Measurements from ENCODE around the gene TTYH1. TPM values are rescaled to one million over a fixed set of nuclear protein-coding genes. Genes with fewer than 3 reads are reported as not detected.
A peak's percentile ranks its signal among the peaks of the same experiment; 100 is the strongest.

Gene TTYH1
- total and polyA plus RNA-seq, 2 of the 8 experiments (the other 6 are each of a cell fraction or from before 2014, with no cell fraction given), result 26.7 to 46.5 TPM

DNA sequence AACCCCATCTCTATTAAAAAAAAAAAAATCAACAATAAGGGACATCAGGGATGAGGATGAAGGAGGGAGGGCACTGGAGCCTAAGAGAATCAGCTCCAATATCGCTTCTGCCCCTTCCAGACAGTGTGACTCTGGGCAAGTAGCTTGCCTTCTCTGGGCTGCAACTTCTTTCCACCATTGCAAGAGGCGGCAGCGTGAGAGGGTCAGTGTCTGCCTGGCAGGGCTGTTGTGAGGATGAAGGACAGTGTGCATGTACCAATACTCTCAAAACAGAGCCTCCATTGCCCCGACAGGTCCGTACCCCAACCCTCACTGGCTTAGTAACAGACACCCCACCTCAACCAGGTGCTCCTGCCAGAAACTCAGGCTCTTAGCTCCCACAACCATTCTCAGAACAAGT lies 18.4 kb downstream of the TTYH1 start:
- Histone ChIP-seq H4K5ac (ENCODE audit: insufficient read length, low read depth, low read length) (no peak overlapping the region), H3K27me3 (replicated peaks in 1 of 4; ENCODE audit: control insufficient read depth in 3 of 4, extremely low read depth in 1 of 4, insufficient read depth in 3 of 4, low read length in 3 of 4) (no peaks in the 10 kb centered on the region; a peak in 2 of 7 replicates), H2BK120ac (replicated peaks; ENCODE audit: low read depth, low read length) (no peak overlapping the region), H2AK5ac (ENCODE audit: low read depth, low read length) (no peak overlapping the region), H4K91ac (replicated peaks; ENCODE audit: insufficient read length, low read length) (no peak overlapping the region), H2BK15ac (ENCODE audit: low read length) (no peak overlapping the region), H2BK20ac (ENCODE audit: low read length) (no peak overlapping the region), H3K27ac (ENCODE audit: low read depth, low read length) (no peak overlapping the region), H3K18ac (ENCODE audit: extremely low read depth, low read length) (no peak overlapping the region), H2BK12ac (ENCODE audit: low read depth, low read length) (peak overlapping the region; percentile 52; the same call in 1 of the 2 replicates), H4K20me1 (replicated peaks in 1 of 2; ENCODE audit: control insufficient read depth in 1 of 2, insufficient read depth in 2 of 2, low read length in 2 of 2) (peaks cover 14 to 18% of the 10 kb centered on the region in 2 experiments), H3K23ac (ENCODE audit: insufficient read length) (no peak overlapping the region), H2AFZ (ENCODE audit: low read length) (no peak overlapping the region), H3K4me2 (ENCODE audit: insufficient read depth in 1 of 2, low read depth in 2 of 2, low read length in 2 of 2) (no peak overlapping the region), H3K56ac (replicated peaks; ENCODE audit: insufficient read length, low read depth, low read length) (no peak overlapping the region), H3K79me1 (ENCODE audit: low read depth, low read length) (peaks cover 3% of the 10 kb centered on the region; the same call in 1 of the 2 replicates), H3K9me3 (ENCODE audit: insufficient read depth in 2 of 2, low read depth in 1 of 2, low read length in 1 of 2) (no peaks in the 10 kb centered on the region), H4K8ac (ENCODE audit: extremely low read depth, insufficient read depth, low read length) (no peak overlapping the region), H3K9ac (replicated peaks in 1 of 4; ENCODE audit: extremely low read depth in 1 of 4, low read depth in 3 of 4, low read length in 3 of 4) (no peak overlapping the region), H3K4ac (replicated peaks; ENCODE audit: insufficient read length, low read depth, low read length) (no peak overlapping the region), H3K14ac (ENCODE audit: insufficient read length) (no peak overlapping the region), H2BK5ac (ENCODE audit: low read depth, low read length) (no peak overlapping the region), H3K4me1 (replicated peaks in 1 of 4; ENCODE audit: control insufficient read depth in 3 of 4, insufficient read depth in 4 of 4, low read length in 3 of 4) (peaks cover 0 to 37% (median 20%) of the 10 kb centered on the region in 4 experiments; a peak in 6 of 7 replicates), H3K4me3 (ENCODE audit: extremely low read depth in 1 of 4, insufficient read depth in 2 of 4, low read depth in 3 of 4, low read length in 4 of 4) (no peak overlapping the region), H3K36me3 (ENCODE audit: control insufficient read depth in 2 of 4, insufficient read depth in 4 of 4, low read length in 3 of 4) (peaks cover 0 to 6% (median 0%) of the 10 kb centered on the region in 4 experiments; a peak in 1 of 8 replicates), H3K23me2 (ENCODE audit: low read depth, low read length) (peaks cover 4% of the 10 kb centered on the region), H3K79me2 (ENCODE audit: control insufficient read depth in 1 of 2, insufficient read depth in 2 of 2, low read length in 2 of 2) (no peaks in the 10 kb centered on the region)
- 92% methylated on average over 5 of the region's 5 CpGs; no CpG with 5 or more reads in 1 of the 2 experiments for WGBS, 2 experiments (ENCODE audit: extremely low coverage in 1 of 2, insufficient coverage in 1 of 2, insufficient read length in 1 of 2, insufficient replicate concordance in 2 of 2, low coverage in 1 of 2, low lambda C conversion rate in 2 of 2, missing lambda C conversion rate in 1 of 2)
- POLR2A ChIA-PET (ENCODE audit: partially characterized antibody), result interaction anchor here (0.9 to 13.5 kb wide), 9 partner anchors 13 to 43 kb away, joined by 3 to 133 read pairs (median 8); partner anchors contain the start of genes LENG8, LENG9 and TTYH1
- CTCF ChIA-PET (ENCODE audit: partially characterized antibody), result interaction anchor here (1.7 to 2.0 kb wide), 2 partner anchors 13 to 42 kb away, joined by 9 to 11 read pairs; no protein-coding TSS in a partner anchor
- FAIRE-seq, result no peak
- DNase-seq (ENCODE audit: low read depth in 1 of 2, low spot score in 2 of 2), result no peak
- TF ChIP-seq SP2 (IDR thresholded peaks at IDR 0.05; ENCODE audit: low read length), result no peak
- TF ChIP-seq RAD21 (IDR thresholded peaks at IDR 0.05 in 1 of 2, conservative IDR thresholded peaks at IDR 0.05 in 1 of 2; ENCODE audit: low read depth in 2 of 2, low read length in 2 of 2), result no peak
- TF ChIP-seq ATF3 (IDR thresholded peaks at IDR 0.05; ENCODE audit: insufficient read depth, low read depth, low read length), result no peak
- no peak for TF ChIP-seq TBP (IDR thresholded peaks at IDR 0.05; ENCODE audit: low read depth, low read length)
- TF ChIP-seq RNF2 (IDR thresholded peaks at IDR 0.05; ENCODE audit: borderline replicate concordance, low read depth, low read length, missing control alignments, poor library complexity, severe bottlenecking), result no peak
- TF ChIP-seq, protein P1, sequence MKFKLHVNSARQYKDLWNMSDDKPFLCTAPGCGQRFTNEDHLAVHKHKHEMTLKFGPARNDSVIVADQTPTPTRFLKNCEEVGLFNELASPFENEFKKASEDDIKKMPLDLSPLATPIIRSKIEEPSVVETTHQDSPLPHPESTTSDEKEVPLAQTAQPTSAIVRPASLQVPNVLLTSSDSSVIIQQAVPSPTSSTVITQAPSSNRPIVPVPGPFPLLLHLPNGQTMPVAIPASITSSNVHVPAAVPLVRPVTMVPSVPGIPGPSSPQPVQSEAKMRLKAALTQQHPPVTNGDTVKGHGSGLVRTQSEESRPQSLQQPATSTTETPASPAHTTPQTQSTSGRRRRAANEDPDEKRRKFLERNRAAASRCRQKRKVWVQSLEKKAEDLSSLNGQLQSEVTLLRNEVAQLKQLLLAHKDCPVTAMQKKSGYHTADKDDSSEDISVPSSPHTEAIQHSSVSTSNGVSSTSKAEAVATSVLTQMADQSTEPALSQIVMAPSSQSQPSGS (IDR thresholded peaks at IDR 0.05; ENCODE audit: low read length), result no peak
- TF ChIP-seq GTF2F1 (IDR thresholded peaks at IDR 0.05; ENCODE audit: borderline replicate concordance, low read depth, low read length), result no peak
- TF ChIP-seq FOSL1 (IDR thresholded peaks at IDR 0.05; ENCODE audit: insufficient read depth, low read depth, low read length), result no peak
- TF ChIP-seq POLR2AphosphoS5 (IDR thresholded peaks at IDR 0.05; ENCODE audit: low read depth, low read length), result peak; percentile 40; the same call in 1 of the 2 replicates
- TF ChIP-seq CHD2 (IDR thresholded peaks at IDR 0.05; ENCODE audit: low read length), result no peak

Measured in H1 (cell line).